Activated T-helper 9 cell treated with anti-CD3 and anti-CD28 coated beads, Interleukin-2, amount 50 U/mL, for 16 hours (primary cell): ENCODE results near the gene MRPL38.
"Not testable (repeated sequence)": the region's sequence is repeated elsewhere in the genome, so short reads cannot be mapped to it uniquely, and the experiment has no call there.

Experiments
- DNase-seq: peaks from one replicate; pipeline ENCODE4 v3.0.0-alpha.2; 2020; ENCODE audit warnings: low read depth

The MRPL38 gene

DNA sequence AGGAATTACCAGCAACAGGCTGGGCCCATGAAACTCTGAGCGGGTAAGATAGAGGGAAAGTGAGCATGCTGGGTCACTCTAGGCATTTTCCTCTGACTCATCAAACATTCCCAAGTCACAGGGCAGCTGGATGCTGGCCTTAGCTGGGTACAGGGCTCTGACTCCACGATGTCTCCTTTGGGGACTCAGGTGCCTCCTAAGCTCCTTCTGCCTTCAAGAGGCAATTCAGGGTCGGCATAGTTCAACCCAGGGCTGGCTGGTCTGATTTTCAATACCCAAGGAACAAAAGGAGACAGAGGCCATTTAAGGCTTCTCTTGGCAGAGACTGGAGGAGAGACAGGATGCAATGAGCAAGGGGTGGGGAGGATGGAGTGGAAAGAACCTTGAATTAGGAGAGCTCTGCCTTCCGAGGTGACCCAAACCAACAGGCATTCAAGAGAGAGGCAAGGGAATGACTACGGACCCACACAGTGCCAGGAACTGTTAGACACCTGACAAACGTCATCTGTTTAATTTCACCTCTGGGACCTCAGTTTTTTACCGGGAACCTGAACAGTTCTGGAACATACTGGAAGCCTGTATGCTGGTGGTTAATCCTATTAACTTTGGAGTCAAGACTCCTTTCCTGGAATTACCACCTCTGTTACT, 50.5 kb downstream of the MRPL38 start:
- no peak for DNase-seq

DNA sequence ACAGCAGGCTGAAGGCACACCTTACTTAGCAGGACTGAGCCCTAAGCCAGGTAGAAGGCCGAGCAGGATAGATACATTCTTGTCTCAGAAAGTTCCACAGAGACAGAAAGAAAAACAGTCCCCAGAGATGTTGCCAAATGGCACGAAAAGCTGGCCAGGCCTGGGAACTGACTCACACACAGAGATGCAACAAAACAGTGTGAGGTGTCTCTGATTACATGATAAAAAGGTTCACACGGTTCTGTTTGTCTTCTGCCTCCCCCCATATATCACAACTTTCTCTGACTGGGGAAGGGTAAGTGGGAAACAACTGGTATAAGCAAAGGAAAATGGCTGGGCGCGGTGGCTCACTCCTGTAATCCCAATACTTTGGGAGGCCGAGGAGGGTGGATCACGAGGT, 51.3 kb downstream of the MRPL38 start:
- no peak for DNase-seq

DNA sequence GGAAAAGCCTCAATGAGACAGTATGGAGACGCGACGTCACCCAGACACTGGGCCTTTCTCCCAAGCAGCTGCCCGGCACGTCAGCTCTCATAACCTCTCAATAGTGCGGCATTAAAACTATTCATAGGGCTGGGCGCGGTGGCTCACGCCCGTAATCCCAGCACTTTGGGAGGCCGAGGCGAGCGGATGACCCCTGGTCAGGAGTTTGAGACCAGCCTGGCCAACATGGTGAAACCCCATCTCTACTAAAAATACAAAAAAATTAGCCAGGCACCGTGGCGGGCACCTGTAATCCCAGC, 53.0 kb downstream of the MRPL38 start:
- not testable (repeated sequence) for DNase-seq

DNA sequence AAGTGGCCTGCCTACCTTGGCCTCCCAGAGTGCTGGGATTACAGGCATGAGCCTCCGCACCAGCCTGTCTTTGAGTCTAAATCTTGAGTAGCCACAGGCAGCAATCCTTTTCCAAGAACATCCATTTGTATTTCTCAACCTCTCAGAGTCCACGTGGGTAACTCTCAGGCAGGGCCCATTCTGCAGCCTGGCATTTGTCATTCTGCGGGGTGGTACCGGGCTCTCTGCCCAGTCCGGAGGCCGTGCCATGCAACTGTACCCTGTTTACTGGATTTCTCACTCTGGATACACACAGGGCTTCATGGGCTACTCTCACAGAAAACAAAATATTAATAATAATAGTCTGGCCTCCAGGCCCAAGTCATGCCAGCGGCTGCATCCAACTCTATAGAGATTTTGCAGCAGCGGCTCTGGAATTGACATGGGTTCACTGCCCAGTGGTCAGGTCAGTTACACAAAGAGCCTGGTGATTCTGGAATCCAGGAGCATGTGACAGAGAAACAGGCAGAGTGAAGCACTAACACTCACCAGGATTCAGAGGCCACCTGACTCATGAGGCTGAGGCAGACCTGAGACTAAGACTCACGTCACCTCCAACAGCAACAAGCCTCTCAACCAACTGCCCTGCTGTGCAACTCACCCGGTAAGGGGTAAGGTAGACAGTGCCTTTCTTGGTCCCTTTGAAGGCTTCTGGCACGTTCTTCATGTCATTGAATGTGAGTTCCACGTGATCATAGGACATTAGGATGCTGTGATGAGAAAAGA, 53.6 kb downstream of the MRPL38 start:
- DNase-seq: no peak

DNA sequence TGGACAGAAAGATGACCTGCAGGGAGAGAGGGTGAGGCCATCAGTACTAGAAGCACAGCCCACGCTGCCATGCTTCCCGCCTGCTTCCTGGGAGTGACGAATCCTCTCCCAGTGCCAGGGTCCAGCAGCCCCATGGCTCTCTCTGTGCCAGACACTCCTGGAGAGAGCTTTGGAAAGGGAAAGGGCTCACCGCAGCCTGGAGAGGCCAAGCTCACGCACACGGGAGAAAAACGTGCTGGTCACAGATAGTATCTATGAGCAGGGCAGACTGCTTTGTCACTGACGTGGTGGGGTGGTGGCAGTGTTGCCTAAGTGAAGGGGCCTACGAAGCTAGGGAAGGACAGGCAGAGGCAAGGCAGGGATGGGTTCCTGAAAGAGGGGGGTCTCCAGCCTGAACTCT, 55.0 kb downstream of the MRPL38 start:
- DNase-seq: no peak

DNA sequence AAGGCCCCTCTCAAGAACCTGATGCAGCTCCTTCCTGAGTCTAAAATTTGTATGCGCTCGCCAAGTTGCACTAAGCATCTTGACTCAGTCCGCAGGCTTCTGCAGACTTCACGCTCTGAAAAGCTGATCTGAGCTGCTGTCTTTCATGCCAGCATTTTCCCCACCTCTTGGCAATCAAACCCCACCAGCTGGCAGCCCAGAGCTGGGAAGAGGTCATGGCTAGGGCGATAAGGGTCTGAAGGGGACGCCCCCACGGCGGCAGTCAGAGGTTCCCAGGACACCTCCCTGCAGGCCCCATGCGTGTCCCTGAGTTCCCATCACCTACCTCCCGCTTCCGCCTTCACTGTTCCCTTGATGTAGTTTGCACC, 55.4 kb downstream of the MRPL38 start:
- DNase-seq: no peak
